Measurements from ENCODE around the gene PDE2A.

The PDE2A gene

GRCh38 chr11:72600557-72600956 is 73.7 kb downstream of the PDE2A start:
- no peak for TF ChIP-seq BACH2 (CRISPR knock-in tag; IDR thresholded peaks at IDR 0.05; ENCODE audit: borderline replicate concordance)
- no peak for TF ChIP-seq CSDC2 (CRISPR knock-in tag; IDR thresholded peaks at IDR 0.05)
- TF ChIP-seq TOX (CRISPR knock-in tag; IDR thresholded peaks at IDR 0.05; ENCODE audit: borderline replicate concordance) = no peak
- TF ChIP-seq RARB (CRISPR knock-in tag; IDR thresholded peaks at IDR 0.05) = no peak
- no peak for TF ChIP-seq TCF4 (CRISPR knock-in tag; IDR thresholded peaks at IDR 0.05; ENCODE audit: borderline replicate concordance)
- no peak for TF ChIP-seq POU6F1 (CRISPR knock-in tag; IDR thresholded peaks at IDR 0.05; ENCODE audit: borderline replicate concordance, low read depth)
- no peak for TF ChIP-seq PPARA (CRISPR knock-in tag; IDR thresholded peaks at IDR 0.05; ENCODE audit: borderline replicate concordance)
- ATAC-seq = no peak

GRCh38 chr11:72599325-72600117 is 74.7 kb downstream of the PDE2A start:
- ATAC-seq = peak; percentile 9; the same call in 1 of the 3 replicates
- TF ChIP-seq CSRNP3 (CRISPR knock-in tag; IDR thresholded peaks at IDR 0.05) (no peak), RARB (CRISPR knock-in tag; IDR thresholded peaks at IDR 0.05) (no peak), ZC3H10 (CRISPR knock-in tag; IDR thresholded peaks at IDR 0.05) (no peak), ESRRG (CRISPR knock-in tag; IDR thresholded peaks at IDR 0.05) (no peak), ZFP30 (CRISPR knock-in tag; IDR thresholded peaks at IDR 0.05) (no peak), GLIS3 (CRISPR knock-in tag; IDR thresholded peaks at IDR 0.05) (no peak), ZNF565 (CRISPR knock-in tag; conservative IDR thresholded peaks at IDR 0.05; ENCODE audit: low read depth) (no peak), SNAI2 (CRISPR knock-in tag; IDR thresholded peaks at IDR 0.05) (no peak), TCF4 (CRISPR knock-in tag; IDR thresholded peaks at IDR 0.05; ENCODE audit: borderline replicate concordance) (no peak), OSR1 (CRISPR knock-in tag; IDR thresholded peaks at IDR 0.05) (no peak), TOX (CRISPR knock-in tag; IDR thresholded peaks at IDR 0.05; ENCODE audit: borderline replicate concordance) (no peak), ZNF8 (CRISPR knock-in tag; IDR thresholded peaks at IDR 0.05) (no peak), ZFP3 (CRISPR knock-in tag; IDR thresholded peaks at IDR 0.05) (no peak), PATZ1 (CRISPR knock-in tag; IDR thresholded peaks at IDR 0.05; ENCODE audit: borderline replicate concordance) (no peak), POU6F1 (CRISPR knock-in tag; IDR thresholded peaks at IDR 0.05; ENCODE audit: borderline replicate concordance, low read depth) (no peak), ARNTL (CRISPR knock-in tag; IDR thresholded peaks at IDR 0.05; ENCODE audit: borderline replicate concordance, low read depth) (no peak), TSHZ2 (CRISPR knock-in tag; IDR thresholded peaks at IDR 0.05) (no peak), ZNF70 (CRISPR knock-in tag; IDR thresholded peaks at IDR 0.05) (no peak), BACH2 (CRISPR knock-in tag; IDR thresholded peaks at IDR 0.05; ENCODE audit: borderline replicate concordance) (no peak)

All from SK-N-SH treated with all-trans-retinoic acid at 6 μM for 48 hours (cell line).